ENCODE measurements around the gene OLR1.

Gene OLR1

DNA sequence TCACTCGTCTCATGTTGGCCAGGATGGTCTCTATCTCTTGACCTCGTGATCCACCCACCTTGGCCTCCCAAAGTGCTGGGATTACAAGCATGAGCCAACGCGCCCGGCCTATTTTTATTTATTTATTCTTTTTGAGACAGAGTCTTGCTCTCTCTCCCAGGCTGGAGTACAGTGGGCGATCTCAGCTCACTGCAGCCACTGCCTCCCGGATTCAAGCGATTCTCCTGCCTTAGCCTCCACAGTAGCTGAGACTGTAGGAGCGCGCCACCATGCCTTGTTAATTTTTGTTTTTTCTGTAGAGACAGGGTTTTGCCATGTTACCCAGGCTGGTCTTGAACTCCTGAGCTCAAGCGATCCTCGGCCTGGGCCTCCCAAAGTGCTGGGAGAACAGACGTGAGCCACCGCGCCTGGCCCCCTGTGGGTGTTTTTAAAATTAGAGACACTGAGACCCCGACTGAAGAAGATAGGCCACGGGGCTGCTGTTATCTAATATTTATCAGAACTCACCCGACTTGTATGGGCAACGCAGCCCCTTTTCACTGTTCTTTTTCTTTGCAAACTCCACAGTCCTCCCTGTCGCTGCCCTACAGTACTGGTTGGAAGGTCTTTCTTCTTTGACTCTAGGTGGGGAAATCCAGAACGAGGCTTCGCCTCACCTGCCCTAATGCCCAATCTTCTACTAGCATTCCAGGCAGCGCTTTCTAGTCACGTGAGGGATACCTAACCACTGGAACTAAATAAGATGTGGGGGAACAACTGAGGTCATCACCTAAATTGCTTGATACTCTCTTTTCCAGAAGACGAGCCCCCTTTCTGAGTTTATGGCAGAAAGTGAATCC lies 39.4 kb upstream of the OLR1 start:
- H3K27me3 ChIP-seq (ENCODE audit: insufficient read depth, low read length, poor library complexity, severe bottlenecking), result no peaks in the 10 kb centered on the region
- no peaks in the 10 kb centered on the region for H3K9me2 ChIP-seq (replicated peaks; ENCODE audit: low read depth, low read length)
- no peak overlapping the region for H3K4me3 ChIP-seq (ENCODE audit: low read length, poor library complexity, severe bottlenecking)
- no peak overlapping the region for H3K4me2 ChIP-seq (ENCODE audit: low read depth, low read length, poor library complexity, severe bottlenecking)
- no peaks in the 10 kb centered on the region for H4K20me1 ChIP-seq (ENCODE audit: insufficient read depth, low read length, poor library complexity, severe bottlenecking)
- H3K9ac ChIP-seq (ENCODE audit: low read depth, low read length, poor library complexity, severe bottlenecking), result no peak overlapping the region
- TF ChIP-seq, protein P1, sequence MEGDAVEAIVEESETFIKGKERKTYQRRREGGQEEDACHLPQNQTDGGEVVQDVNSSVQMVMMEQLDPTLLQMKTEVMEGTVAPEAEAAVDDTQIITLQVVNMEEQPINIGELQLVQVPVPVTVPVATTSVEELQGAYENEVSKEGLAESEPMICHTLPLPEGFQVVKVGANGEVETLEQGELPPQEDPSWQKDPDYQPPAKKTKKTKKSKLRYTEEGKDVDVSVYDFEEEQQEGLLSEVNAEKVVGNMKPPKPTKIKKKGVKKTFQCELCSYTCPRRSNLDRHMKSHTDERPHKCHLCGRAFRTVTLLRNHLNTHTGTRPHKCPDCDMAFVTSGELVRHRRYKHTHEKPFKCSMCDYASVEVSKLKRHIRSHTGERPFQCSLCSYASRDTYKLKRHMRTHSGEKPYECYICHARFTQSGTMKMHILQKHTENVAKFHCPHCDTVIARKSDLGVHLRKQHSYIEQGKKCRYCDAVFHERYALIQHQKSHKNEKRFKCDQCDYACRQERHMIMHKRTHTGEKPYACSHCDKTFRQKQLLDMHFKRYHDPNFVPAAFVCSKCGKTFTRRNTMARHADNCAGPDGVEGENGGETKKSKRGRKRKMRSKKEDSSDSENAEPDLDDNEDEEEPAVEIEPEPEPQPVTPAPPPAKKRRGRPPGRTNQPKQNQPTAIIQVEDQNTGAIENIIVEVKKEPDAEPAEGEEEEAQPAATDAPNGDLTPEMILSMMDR (conservative IDR thresholded peaks at IDR 0.05; ENCODE audit: low read length), result no peak
- no peak for TF ChIP-seq EZH2phosphoT487 (IDR thresholded peaks at IDR 0.05; ENCODE audit: borderline replicate concordance)
- H3K79me2 ChIP-seq (ENCODE audit: insufficient read depth, low read length), result peaks cover 22% of the 10 kb centered on the region
- peaks cover 15% of the 10 kb centered on the region for H3K4me1 ChIP-seq (ENCODE audit: insufficient read depth, low read length, poor library complexity, severe bottlenecking)
- no peak overlapping the region for H2AFZ ChIP-seq (ENCODE audit: low read length)
- no peaks in the 10 kb centered on the region for H3K36me3 ChIP-seq (ENCODE audit: insufficient read depth, low read length)
- no peaks in the 10 kb centered on the region for H3F3A ChIP-seq (ENCODE audit: low read depth)
- no peaks in the 10 kb centered on the region for H3K9me3 ChIP-seq (ENCODE audit: insufficient read depth, low read depth, low read length)

- Histone ChIP-seq H4K20me1 (ENCODE audit: insufficient read depth, low read length, poor library complexity, severe bottlenecking) (no peaks in the 10 kb centered on the region), H3K4me2 (ENCODE audit: low read depth, low read length, poor library complexity, severe bottlenecking) (no peak overlapping the region), H3K27me3 (ENCODE audit: insufficient read depth, low read length, poor library complexity, severe bottlenecking) (no peaks in the 10 kb centered on the region), H3K4me1 (ENCODE audit: insufficient read depth, low read length, poor library complexity, severe bottlenecking) (peaks cover 11% of the 10 kb centered on the region), H3K4me3 (ENCODE audit: low read length, poor library complexity, severe bottlenecking) (no peak overlapping the region), H3K79me2 (ENCODE audit: insufficient read depth, low read length) (peaks cover 11% of the 10 kb centered on the region), H3F3A (ENCODE audit: low read depth) (no peaks in the 10 kb centered on the region), H2AFZ (ENCODE audit: low read length) (no peak overlapping the region), H3K36me3 (ENCODE audit: insufficient read depth, low read length) (no peaks in the 10 kb centered on the region), H3K9me3 (ENCODE audit: insufficient read depth, low read depth, low read length) (no peaks in the 10 kb centered on the region), H3K9me2 (replicated peaks; ENCODE audit: low read depth, low read length) (no peaks in the 10 kb centered on the region), H3K9ac (ENCODE audit: low read depth, low read length, poor library complexity, severe bottlenecking) (no peak overlapping the region)
- TF ChIP-seq, protein P1 (conservative IDR thresholded peaks at IDR 0.05; ENCODE audit: low read length), result no peak
- TF ChIP-seq EZH2phosphoT487 (IDR thresholded peaks at IDR 0.05; ENCODE audit: borderline replicate concordance), result no peak
Measured at GRCh38 chr12:10210225-10210624, 38.3 kb upstream of the OLR1 start.

GRCh38 chr12:10207136-10207535 lies 35.2 kb upstream of the OLR1 start:
- Histone ChIP-seq H2AFZ (ENCODE audit: low read length) (no peak overlapping the region), H3K9me3 (ENCODE audit: insufficient read depth, low read depth, low read length) (no peaks in the 10 kb centered on the region), H3F3A (ENCODE audit: low read depth) (no peaks in the 10 kb centered on the region), H3K4me1 (ENCODE audit: insufficient read depth, low read length, poor library complexity, severe bottlenecking) (peaks cover under 1% of the 10 kb centered on the region), H3K27me3 (ENCODE audit: insufficient read depth, low read length, poor library complexity, severe bottlenecking) (no peaks in the 10 kb centered on the region), H3K4me2 (ENCODE audit: low read depth, low read length, poor library complexity, severe bottlenecking) (no peak overlapping the region), H3K79me2 (ENCODE audit: insufficient read depth, low read length) (no peaks in the 10 kb centered on the region), H4K20me1 (ENCODE audit: insufficient read depth, low read length, poor library complexity, severe bottlenecking) (no peaks in the 10 kb centered on the region), H3K36me3 (ENCODE audit: insufficient read depth, low read length) (no peaks in the 10 kb centered on the region), H3K9ac (ENCODE audit: low read depth, low read length, poor library complexity, severe bottlenecking) (no peak overlapping the region), H3K9me2 (replicated peaks; ENCODE audit: low read depth, low read length) (no peaks in the 10 kb centered on the region), H3K4me3 (ENCODE audit: low read length, poor library complexity, severe bottlenecking) (no peak overlapping the region)
- TF ChIP-seq EZH2phosphoT487 (IDR thresholded peaks at IDR 0.05; ENCODE audit: borderline replicate concordance), result no peak
- TF ChIP-seq, protein P1 (conservative IDR thresholded peaks at IDR 0.05; ENCODE audit: low read length), result no peak

Data from Loucy (cell line).